ENCODE data around the gene SLC12A8.

- TF ChIP-seq CTCF (IDR thresholded peaks at IDR 0.05 in 8 of 11, conservative IDR thresholded peaks at IDR 0.05 in 3 of 11) (no peak), POLR2A (IDR thresholded peaks at IDR 0.05) (no peak)
These were observed 133.4 kb downstream of the SLC12A8 start for GRCh38 chr3:125078951-125079674.
